H1 (cell line): ENCODE results near the gene KCNRG. TPM values are rescaled to one million over a fixed set of nuclear protein-coding genes. Genes with fewer than 3 reads are reported as not detected.

ENCODE experiments used
- CTCF ChIA-PET: fragments of 300-600 bp; sonication (Branson Sonifier 250); formaldehyde crosslinking; loops from one replicate; lab custom pipeline; 2021; ENCODE audit not compliant: partially characterized antibody; lab: Charles Lee
- POLR2A ChIA-PET: fragments of 300-600 bp; sonication (Branson Sonifier 250); formaldehyde crosslinking; loops from one replicate; lab custom pipeline; 2021; ENCODE audit warnings: inconsistent platforms; ENCODE audit not compliant: partially characterized antibody; lab: Charles Lee
- DNase-seq, 2 experiments: peaks; one replicate each; pipeline versions ENCODE4 v3.0.0 to v3.0.0-alpha.2; 2010 to 2022; ENCODE audit warnings: low spot score in 2 of 2, low read depth in 1 of 2, mixed read lengths in 1 of 2
- FAIRE-seq: peaks from 2 replicates; lab custom pipeline; 2011; peaks lifted over from hg19 to GRCh38; lab: Jason Lieb, UNC
- H2AFZ ChIP-seq: 2 replicates; pipeline ENCODE4 v1.8.1; 2012; ENCODE audit warnings: low read length, inconsistent platforms
- H2AK5ac ChIP-seq: 2 replicates; pipeline ENCODE4 v1.6.1; 2013; ENCODE audit warnings: low read depth, low read length
- H2BK120ac ChIP-seq: replicated peaks from 2 replicates; pipeline ENCODE3; 2013; ENCODE audit warnings: low read depth, low read length, inconsistent platforms
- H2BK12ac ChIP-seq: 2 replicates; pipeline ENCODE4 v1.6.1; 2013; ENCODE audit warnings: low read depth, low read length
- H2BK15ac ChIP-seq: 2 replicates; pipeline ENCODE4 v1.6.1; 2013; ENCODE audit warnings: low read length
- H2BK20ac ChIP-seq: 2 replicates; pipeline ENCODE4 v1.6.1; 2013; ENCODE audit warnings: low read length
- H2BK5ac ChIP-seq: 2 replicates; pipeline ENCODE4 v1.6.1; 2013; ENCODE audit warnings: low read depth, low read length
- H3K14ac ChIP-seq: 2 replicates; pipeline ENCODE4 v1.6.1; 2013; ENCODE audit warnings: inconsistent platforms; ENCODE audit not compliant: insufficient read length
- H3K18ac ChIP-seq: 2 replicates; pipeline ENCODE4 v1.6.1; 2013; ENCODE audit warnings: low read length; ENCODE audit errors: extremely low read depth
- H3K23ac ChIP-seq: 2 replicates; pipeline ENCODE4 v1.6.1; 2013; ENCODE audit warnings: inconsistent platforms; ENCODE audit not compliant: insufficient read length
- H3K23me2 ChIP-seq: 2 replicates; pipeline ENCODE4 v1.6.1; 2013; ENCODE audit warnings: low read depth, low read length
- H3K27ac ChIP-seq: 2 replicates; pipeline ENCODE4 v1.6.1; 2011; ENCODE audit warnings: low read depth, low read length, inconsistent platforms
- H3K27me3 ChIP-seq, 4 experiments: replicated peaks in 1 of 4; 1 replicate in 1 of 4; 2 replicates in 3 of 4; pipeline versions ENCODE4 v1.6.1 to v1.8.1; 2011 to 2013; ENCODE audit warnings: low read length in 3 of 4, mild to moderate bottlenecking in 3 of 4, inconsistent platforms in 2 of 4, mixed read lengths in 2 of 4, moderate library complexity in 1 of 4; ENCODE audit not compliant: control insufficient read depth in 3 of 4, insufficient read depth in 3 of 4; ENCODE audit errors: extremely low read depth in 1 of 4
- H3K36me3 ChIP-seq, 4 experiments: 2 replicates each; pipeline versions ENCODE4 v1.6.1 to v1.8.1; 2011 to 2013; ENCODE audit warnings: mild to moderate bottlenecking in 4 of 4, low read length in 3 of 4, moderate library complexity in 2 of 4, control low read depth in 1 of 4, inconsistent platforms in 1 of 4; ENCODE audit not compliant: insufficient read depth in 4 of 4, control insufficient read depth in 2 of 4
- H3K4ac ChIP-seq: replicated peaks from 2 replicates; pipeline ENCODE3; 2013; ENCODE audit warnings: low read length, low read depth, mixed read lengths, inconsistent platforms; ENCODE audit not compliant: insufficient read length
- H3K4me1 ChIP-seq, 4 experiments: replicated peaks in 1 of 4; 1 replicate in 1 of 4; 2 replicates in 3 of 4; pipeline versions ENCODE4 v1.6.1 to v1.8.1; 2011 to 2013; ENCODE audit warnings: low read length in 3 of 4, inconsistent platforms in 2 of 4, mixed read lengths in 1 of 4; ENCODE audit not compliant: insufficient read depth in 4 of 4, control insufficient read depth in 3 of 4
- H3K4me2 ChIP-seq, 2 experiments: 2 replicates each; pipeline versions ENCODE4 v1.6.1 to v1.8.1; 2011 to 2013; ENCODE audit warnings: low read depth in 2 of 2, low read length in 2 of 2, control low read depth in 1 of 2, inconsistent platforms in 1 of 2, mild to moderate bottlenecking in 1 of 2; ENCODE audit not compliant: insufficient read depth in 1 of 2
- H3K4me3 ChIP-seq, 4 experiments: fragments of 200-600, 300-600 bp in 1 of 4; sonication (generic), shearing (Covaris generic), sonication (Bioruptor Twin) in 1 of 4; 2 replicates each; pipeline versions ENCODE4 v1.5.1 to v1.8.1; 2011 to 2016; ENCODE audit warnings: low read length in 4 of 4, low read depth in 3 of 4, control low read depth in 2 of 4, inconsistent platforms in 2 of 4, mild to moderate bottlenecking in 2 of 4, mixed read lengths in 1 of 4, moderate library complexity in 1 of 4; ENCODE audit not compliant: insufficient read depth in 2 of 4; ENCODE audit errors: extremely low read depth in 1 of 4
- H3K56ac ChIP-seq: replicated peaks from 2 replicates; pipeline ENCODE3; 2013; ENCODE audit warnings: low read depth, mild to moderate bottlenecking, mixed read lengths, low read length, inconsistent platforms; ENCODE audit not compliant: insufficient read length
- H3K79me1 ChIP-seq: 2 replicates; pipeline ENCODE4 v1.6.1; 2013; ENCODE audit warnings: low read depth, low read length, control low read depth
- H3K79me2 ChIP-seq, 2 experiments: 2 replicates each; pipeline versions ENCODE4 v1.6.1 to v1.8.1; 2012 to 2013; ENCODE audit warnings: low read length in 2 of 2, mild to moderate bottlenecking in 2 of 2, inconsistent platforms in 1 of 2; ENCODE audit not compliant: insufficient read depth in 2 of 2, control insufficient read depth in 1 of 2
- H3K9ac ChIP-seq, 4 experiments: replicated peaks in 1 of 4; 1 replicate in 1 of 4; 2 replicates in 3 of 4; pipeline versions ENCODE4 v1.6.1 to v1.8.1; 2011 to 2013; ENCODE audit warnings: low read depth in 3 of 4, low read length in 3 of 4, control low read depth in 2 of 4, mild to moderate bottlenecking in 2 of 4, moderate library complexity in 2 of 4, inconsistent platforms in 1 of 4; ENCODE audit errors: extremely low read depth in 1 of 4
- H3K9me3 ChIP-seq, 2 experiments: 2 replicates each; pipeline versions ENCODE4 v1.6.1 to v1.8.1; 2012 to 2013; ENCODE audit warnings: mild to moderate bottlenecking in 2 of 2, moderate library complexity in 2 of 2, control low read depth in 1 of 2, inconsistent platforms in 1 of 2, low read depth in 1 of 2, low read length in 1 of 2, mixed read lengths in 1 of 2; ENCODE audit not compliant: insufficient read depth in 2 of 2
- H4K20me1 ChIP-seq, 2 experiments: replicated peaks in 1 of 2; 2 replicates each; pipeline versions ENCODE3 to v1.8.1; 2011 to 2013; ENCODE audit warnings: inconsistent platforms in 2 of 2, low read length in 2 of 2, mild to moderate bottlenecking in 1 of 2; ENCODE audit not compliant: insufficient read depth in 2 of 2, control insufficient read depth in 1 of 2
- H4K5ac ChIP-seq: 2 replicates; pipeline ENCODE4 v1.6.1; 2013; ENCODE audit warnings: low read length, low read depth, mixed read lengths, inconsistent platforms; ENCODE audit not compliant: insufficient read length
- H4K8ac ChIP-seq: 2 replicates; pipeline ENCODE4 v1.8.0; 2013; ENCODE audit warnings: mild to moderate bottlenecking, moderate library complexity, low read length, inconsistent platforms; ENCODE audit not compliant: insufficient read depth; ENCODE audit errors: extremely low read depth
- H4K91ac ChIP-seq: replicated peaks from 2 replicates; pipeline ENCODE3; 2013; ENCODE audit warnings: low read length, mixed read lengths, inconsistent platforms; ENCODE audit not compliant: insufficient read length
- JUN ChIP-seq: IDR thresholded peaks from 2 replicates; pipeline ENCODE4 v1.6.1; 2011; ENCODE audit warnings: low read depth, mild to moderate bottlenecking, improper control_type of control experiment, low read length
- MAFK ChIP-seq: IDR thresholded peaks from 2 replicates; pipeline ENCODE4 v1.6.1; 2012; ENCODE audit warnings: low read depth, mild to moderate bottlenecking, improper control_type of control experiment, low read length
- WGBS, 2 experiments: shearing (Covaris generic) in 1 of 2; methylation state at CpG; one replicate each; pipeline versions ENCODE4 v1.1.6 to v1.1.7; 2013 to 2015; ENCODE audit warnings: low lambda C conversion rate in 2 of 2, mixed read lengths in 2 of 2, inconsistent platforms in 1 of 2, low coverage in 1 of 2, missing lambda C conversion rate in 1 of 2; ENCODE audit not compliant: insufficient replicate concordance in 2 of 2, insufficient coverage in 1 of 2, insufficient read length in 1 of 2; ENCODE audit errors: extremely low coverage in 1 of 2, missing lambda C conversion rate in 1 of 2; 5-methylcytosine and 5-hydroxymethylcytosine counted together
- polyA plus RNA-seq, 7 experiments: library from polyadenylated mRNA; depleted of rRNA in 3 of 7; stranded (reverse) in 5 of 7; unstranded in 2 of 7; fragments of >200 nt in 5 of 7; fragments of 200-250 nt in 2 of 7; gene quantifications; 1 replicate in 5 of 7; 2 replicates in 1 of 7; 4 replicates in 1 of 7; pipeline versions ENCODE4 v1.2.1 to v1.2.3, GENCODE V29; 2011 to 2013; ENCODE audit warnings: missing spikeins in 2 of 7, mixed read lengths in 2 of 7
- total RNA-seq: library from RNA; stranded (reverse); fragmentation: NEBNext Ultra II Directional; extraction: Animal tissue kit (Norgen Biotek cat#: 25700); gene quantifications from 2 replicates; pipeline ENCODE4 v1.2.1, GENCODE V29; 2021

The KCNRG gene
- total and polyA plus RNA-seq, 2 of the 8 experiments (the other 6 are each of a cell fraction or from before 2014, with no cell fraction given), result 0.65 to 1.2 TPM

DNA sequence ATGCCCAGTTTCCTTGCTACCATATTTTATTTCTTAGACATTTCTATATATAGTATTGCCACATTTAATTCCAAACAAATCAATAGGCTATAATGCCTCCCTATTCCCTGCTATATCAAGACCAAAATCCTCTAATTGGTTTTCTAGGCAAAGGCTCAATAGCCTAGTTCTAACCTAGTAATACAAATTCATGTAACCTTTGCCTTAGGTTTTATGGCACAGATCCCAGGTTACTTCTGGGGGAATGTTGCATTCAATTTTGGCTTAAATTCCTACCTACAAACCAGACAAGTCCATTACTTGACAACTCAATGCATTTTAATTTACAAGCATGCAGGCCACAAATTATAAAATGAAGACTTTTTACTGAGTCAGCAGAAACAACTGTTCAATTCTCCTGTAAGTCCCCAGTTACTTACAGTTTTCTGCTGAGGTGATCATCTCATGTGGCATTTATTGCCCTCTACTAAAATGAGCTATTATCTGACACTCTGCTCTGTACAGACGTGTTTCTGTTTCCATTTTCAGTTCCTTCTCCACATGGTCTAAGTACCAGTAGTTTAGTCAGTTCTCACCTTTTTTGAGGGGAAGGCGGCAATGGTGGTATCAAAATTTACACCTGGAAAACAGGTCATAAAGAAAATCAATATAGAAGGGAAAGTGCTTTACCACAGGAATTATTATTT lies 11.7 kb downstream of the KCNRG start:
- Histone ChIP-seq H4K5ac (no peak overlapping the region), H2BK120ac (no peak overlapping the region), H2BK15ac (no peak overlapping the region), H3K4me1 (no peaks in the 10 kb centered on the region), H2BK20ac (no peak overlapping the region), H2AFZ (no peak overlapping the region), H3K4ac (no peak overlapping the region), H3K9ac (no peak overlapping the region), H3K27me3 (no peaks in the 10 kb centered on the region), H3K79me1 (no peaks in the 10 kb centered on the region), H2AK5ac (no peak overlapping the region), H3K23ac (no peak overlapping the region), H2BK5ac (no peak overlapping the region), H3K79me2 (no peaks in the 10 kb centered on the region), H3K56ac (no peak overlapping the region), H3K14ac (no peak overlapping the region), H4K8ac (no peak overlapping the region), H3K36me3 (no peaks in the 10 kb centered on the region), H3K4me2 (no peak overlapping the region), H3K23me2 (no peaks in the 10 kb centered on the region), H2BK12ac (no peak overlapping the region), H3K27ac (no peak overlapping the region), H4K20me1 (no peaks in the 10 kb centered on the region), H3K4me3 (no peak overlapping the region), H3K9me3 (no peaks in the 10 kb centered on the region), H4K91ac (no peak overlapping the region), H3K18ac (no peak overlapping the region)
- DNase-seq (no peak), FAIRE-seq (no peak)
- TF ChIP-seq JUN (no peak), MAFK (peak; percentile 91)
- 83% methylated on average over 2 of the region's 2 CpGs; no CpG with 5 or more reads in 1 of the 2 experiments for WGBS, 2 experiments
- CTCF ChIA-PET, result no interaction called here
- POLR2A ChIA-PET, result interaction anchor here (1.0 to 1.2 kb wide), 2 partner anchors 15 to 28 kb away, joined by 3 read pairs; no protein-coding TSS in a partner anchor
